NB4 (cell line): ENCODE measurements around the gene SHISA6.
"Not testable (repeated sequence)": the region's sequence is repeated elsewhere in the genome, so short reads cannot be mapped to it uniquely, and the experiment has no call there.

Experiments
- DNase-seq: peaks from one replicate; pipeline ENCODE4 v3.0.0; 2010; ENCODE audit warnings: low read depth
- H3K4me3 ChIP-seq: one replicate; pipeline ENCODE4 v1.5.1; 2011; ENCODE audit warnings: mild to moderate bottlenecking, low read depth, low read length, moderate library complexity
- MYC ChIP-seq: IDR thresholded peaks from 2 replicates; pipeline ENCODE4 v1.6.1; 2011; ENCODE audit warnings: low read depth, low read length
- POLR2A ChIP-seq: IDR thresholded peaks from 2 replicates; pipeline ENCODE4 v1.6.1; 2011; ENCODE audit warnings: mild to moderate bottlenecking; ENCODE audit not compliant: insufficient read length; ENCODE audit errors: extremely low read depth
- TF ChIP-seq, protein P1 (sequence below): IDR thresholded peaks from 2 replicates; pipeline ENCODE4 v1.6.1; 2011; ENCODE audit warnings: low read depth, low read length
- TF ChIP-seq, protein P2 (sequence below): IDR thresholded peaks from one replicate; pipeline ENCODE4 v1.5.1; 2012; ENCODE audit warnings: low read depth, low read length

SHISA6 gene

DNA sequence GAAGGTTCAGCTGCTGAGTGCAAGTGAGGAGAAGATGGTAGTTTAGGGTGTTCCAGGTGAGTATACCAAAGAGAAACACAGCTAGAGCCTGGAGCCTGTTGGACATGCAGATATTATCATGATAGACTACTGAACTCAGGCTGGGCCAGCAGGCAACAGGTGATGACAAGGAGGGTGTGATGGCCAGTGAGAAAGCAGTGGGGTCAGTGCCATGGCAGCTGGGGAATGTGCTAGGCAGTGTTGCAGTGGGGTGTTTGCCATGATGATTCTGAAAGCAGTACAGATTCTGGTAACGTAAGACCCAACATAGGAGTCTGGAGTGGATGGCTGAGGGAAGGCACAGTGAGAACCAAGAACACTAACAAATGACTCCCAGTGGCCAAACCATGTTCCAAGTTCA is 57.4 kb downstream of the SHISA6 start:
- TF ChIP-seq, protein P1, sequence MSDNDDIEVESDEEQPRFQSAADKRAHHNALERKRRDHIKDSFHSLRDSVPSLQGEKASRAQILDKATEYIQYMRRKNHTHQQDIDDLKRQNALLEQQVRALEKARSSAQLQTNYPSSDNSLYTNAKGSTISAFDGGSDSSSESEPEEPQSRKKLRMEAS, result no peak
- TF ChIP-seq, protein P2, sequence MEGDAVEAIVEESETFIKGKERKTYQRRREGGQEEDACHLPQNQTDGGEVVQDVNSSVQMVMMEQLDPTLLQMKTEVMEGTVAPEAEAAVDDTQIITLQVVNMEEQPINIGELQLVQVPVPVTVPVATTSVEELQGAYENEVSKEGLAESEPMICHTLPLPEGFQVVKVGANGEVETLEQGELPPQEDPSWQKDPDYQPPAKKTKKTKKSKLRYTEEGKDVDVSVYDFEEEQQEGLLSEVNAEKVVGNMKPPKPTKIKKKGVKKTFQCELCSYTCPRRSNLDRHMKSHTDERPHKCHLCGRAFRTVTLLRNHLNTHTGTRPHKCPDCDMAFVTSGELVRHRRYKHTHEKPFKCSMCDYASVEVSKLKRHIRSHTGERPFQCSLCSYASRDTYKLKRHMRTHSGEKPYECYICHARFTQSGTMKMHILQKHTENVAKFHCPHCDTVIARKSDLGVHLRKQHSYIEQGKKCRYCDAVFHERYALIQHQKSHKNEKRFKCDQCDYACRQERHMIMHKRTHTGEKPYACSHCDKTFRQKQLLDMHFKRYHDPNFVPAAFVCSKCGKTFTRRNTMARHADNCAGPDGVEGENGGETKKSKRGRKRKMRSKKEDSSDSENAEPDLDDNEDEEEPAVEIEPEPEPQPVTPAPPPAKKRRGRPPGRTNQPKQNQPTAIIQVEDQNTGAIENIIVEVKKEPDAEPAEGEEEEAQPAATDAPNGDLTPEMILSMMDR, result no peak
- TF ChIP-seq MYC (no peak), POLR2A (no peak)
- DNase-seq, result no peak
- H3K4me3 ChIP-seq, result no peak overlapping the region

DNA sequence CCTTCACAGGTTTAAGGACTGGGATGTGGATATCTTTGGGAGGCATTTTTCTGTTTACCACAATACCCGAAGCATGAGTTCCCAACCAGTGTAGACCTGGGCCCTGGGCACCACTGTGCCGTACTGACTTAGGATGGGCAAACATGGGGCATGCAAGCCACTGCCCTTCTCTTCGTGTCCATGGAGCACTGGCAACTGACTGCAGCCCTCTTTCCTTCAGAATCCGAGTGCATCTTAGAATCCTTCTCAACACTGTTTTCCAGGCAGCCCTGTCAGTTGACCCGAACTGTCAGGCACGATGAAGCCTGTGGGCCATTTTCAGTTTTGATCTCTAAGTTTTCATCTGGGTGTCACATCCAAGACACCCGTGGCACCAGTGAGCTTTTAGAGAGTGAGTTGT is 59.2 kb downstream of the SHISA6 start:
- DNase-seq, result no peak
- H3K4me3 ChIP-seq, result no peak overlapping the region
- TF ChIP-seq, protein P1, result no peak

DNA sequence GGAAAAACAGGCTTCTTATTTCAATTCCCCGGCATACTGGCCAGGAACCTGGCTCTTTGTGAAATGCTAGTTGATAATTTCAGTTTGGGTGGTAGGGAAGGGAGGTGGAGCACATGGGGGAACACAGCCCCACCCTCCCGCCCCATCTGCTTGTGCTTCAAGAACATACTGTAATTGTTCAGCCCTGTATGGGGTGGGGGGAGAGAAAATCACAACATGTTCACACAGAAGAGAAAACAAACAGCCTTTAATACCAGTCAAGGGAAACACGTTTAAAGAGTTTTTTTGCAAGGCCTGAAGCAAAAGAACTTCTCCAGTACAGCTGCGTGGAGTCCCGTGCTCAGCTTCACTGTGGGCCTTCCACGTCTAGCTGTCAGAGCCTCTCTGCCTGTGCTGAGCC is 59.7 kb downstream of the SHISA6 start:
- H3K4me3 ChIP-seq, result no peak overlapping the region
- no peak for DNase-seq
- TF ChIP-seq, protein P1, result no peak
- no peak for TF ChIP-seq POLR2A
- TF ChIP-seq, protein P2, result no peak
- no peak for TF ChIP-seq MYC

DNA sequence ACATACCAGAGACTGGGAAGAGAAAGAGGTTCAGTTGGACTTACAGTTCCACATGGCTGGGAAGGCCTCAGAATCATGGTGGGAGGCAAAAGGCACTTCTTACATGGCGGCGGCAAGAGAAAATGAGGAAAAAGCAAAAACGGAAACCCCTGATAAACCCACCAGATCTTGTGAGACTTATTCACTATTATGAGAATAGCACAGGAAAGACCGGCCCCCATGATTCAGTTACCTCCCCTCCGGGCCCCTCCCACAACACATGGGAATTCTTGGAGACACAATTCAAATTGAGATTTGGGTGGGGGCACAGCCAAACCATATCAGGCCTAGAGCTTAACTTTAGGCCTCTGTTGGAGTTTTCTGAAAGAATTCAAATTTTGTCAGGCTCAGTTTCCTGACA is 60.9 kb downstream of the SHISA6 start:
- H3K4me3 ChIP-seq, DNase-seq: not testable (repeated sequence)

DNA sequence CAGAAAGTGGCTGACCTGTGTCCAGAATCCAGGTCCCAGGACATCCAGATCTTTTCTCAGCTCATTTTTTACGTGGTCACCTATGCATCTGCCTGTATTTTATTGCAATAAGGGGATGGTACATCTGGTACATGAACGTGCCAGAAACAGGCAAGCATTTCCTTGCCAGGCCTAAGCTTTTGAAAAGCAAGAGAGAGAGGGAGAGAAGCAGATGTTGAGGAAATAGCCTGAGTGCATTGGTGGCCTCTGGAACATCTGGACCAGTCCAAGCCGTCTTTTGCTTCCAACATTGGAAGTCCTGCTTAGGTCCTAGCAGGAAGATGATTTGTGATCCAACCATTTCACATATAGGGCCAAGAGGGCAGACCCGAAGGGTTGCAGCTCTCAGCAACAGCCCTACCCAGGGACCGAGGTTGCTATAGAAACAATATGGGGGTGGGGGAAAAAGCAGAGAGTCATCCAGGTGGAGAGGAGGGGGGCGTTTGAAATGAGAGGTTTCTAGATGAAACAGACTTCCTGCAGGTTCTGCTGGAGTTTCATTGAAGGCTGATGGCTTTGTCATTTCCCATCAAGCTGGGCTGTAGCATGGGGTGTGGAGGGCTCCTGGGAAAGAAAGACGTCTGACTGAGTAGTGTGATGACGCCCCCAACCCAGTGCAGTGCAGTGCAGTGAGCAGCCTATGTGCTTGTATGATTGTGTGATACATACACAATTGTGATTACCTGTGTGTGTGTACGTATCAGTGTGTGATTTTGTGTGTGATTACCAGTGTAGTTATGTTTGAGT is 61.6 kb downstream of the SHISA6 start:
- H3K4me3 ChIP-seq, result no peak overlapping the region
- DNase-seq, result no peak
- TF ChIP-seq POLR2A, result no peak
- TF ChIP-seq, protein P2, result no peak
- TF ChIP-seq, protein P1, result no peak
- no peak for TF ChIP-seq MYC

DNA sequence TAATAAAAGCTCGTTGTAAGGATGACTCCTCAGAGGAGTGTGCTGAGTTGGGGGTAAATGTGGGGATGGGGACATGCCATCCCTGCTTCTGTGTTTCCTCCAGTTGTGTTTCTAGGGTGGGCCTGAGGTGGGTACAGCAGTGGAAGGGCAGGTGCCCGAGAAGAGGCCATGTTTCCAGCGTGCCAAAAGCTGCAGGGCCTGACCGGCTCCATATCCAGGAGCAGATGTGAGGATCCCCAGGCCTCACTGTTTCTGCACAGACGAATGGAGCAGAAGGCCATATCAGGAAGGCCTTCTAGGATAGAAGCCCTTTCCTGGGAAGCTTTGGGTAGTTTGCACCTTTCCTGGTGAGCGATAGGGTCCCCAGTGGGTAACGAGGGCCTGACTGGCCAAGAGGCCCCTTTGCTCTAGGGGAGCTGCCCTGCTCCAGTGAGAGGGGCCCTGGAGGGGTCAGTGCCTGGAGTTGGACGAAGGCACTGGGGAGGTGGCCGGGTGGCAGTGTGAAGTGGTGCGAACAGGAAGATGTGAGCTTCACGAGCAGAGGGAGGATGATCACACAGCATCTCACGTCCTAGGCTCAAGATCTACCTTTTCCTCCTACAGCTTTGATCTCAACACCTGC is 62.9 kb downstream of the SHISA6 start:
- TF ChIP-seq, protein P2, result no peak
- TF ChIP-seq, protein P1, result no peak
- no peak for TF ChIP-seq MYC

More for the DNA sequence above, 62.9 kb downstream of the SHISA6 start:
- no peak overlapping the region for H3K4me3 ChIP-seq
- DNase-seq, result no peak
